ENCODE data around the gene ATF2. TPM values are rescaled to one million over a fixed set of nuclear protein-coding genes. Genes with fewer than 3 reads are reported as not detected.

The ATF2 gene
- total and polyA plus RNA-seq, 2 of the 13 experiments (the other 11 are each of a cell fraction or from before 2014, with no cell fraction given) = 91.6 to 95.1 TPM

DNA sequence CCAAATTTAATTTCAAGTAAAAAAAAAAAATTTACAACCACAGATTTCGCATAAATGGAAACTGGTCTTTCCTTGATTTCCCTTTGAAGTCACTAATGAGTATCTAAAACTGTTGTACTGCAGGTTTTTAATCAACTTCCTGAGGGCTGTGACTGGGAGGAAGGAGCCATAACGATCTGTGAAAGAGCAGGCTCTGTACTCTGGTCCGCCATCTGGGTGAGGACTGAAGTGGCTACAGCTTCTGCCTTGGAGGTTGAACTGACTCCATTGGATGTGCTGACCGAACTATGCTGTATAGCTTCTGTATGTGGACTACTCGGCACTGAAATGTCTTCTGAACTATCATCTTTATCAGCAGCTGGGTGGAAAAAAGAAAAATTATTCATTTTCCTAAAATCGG, 93.5 kb downstream of the ATF2 start:
- ATAC-seq (no peak), FAIRE-seq (no peak), DNase-seq (ENCODE audit: low spot score) (no peak)
- in situ Hi-C loops (cut with HindIII; ENCODE audit: extremely low pct_ligation_motif_present, low pct_unique_long_range_greater_than_20kb) (no loop called here), intact Hi-C loops (cut with micrococcal nuclease; ENCODE audit: unreplicated experiment) (no loop called here)
- no peak overlapping the region for H3K4me3 ChIP-seq (replicated peaks in 1 of 3; ENCODE audit: insufficient read depth in 1 of 3, low read depth in 2 of 3, low read length in 3 of 3)
- CTCF ChIA-PET (ENCODE audit: low intra/inter-chr PET ratio, low total read pairs) = no interaction called here
- no TSS peak for BruUV-seq (replicated peaks)
- WGBS (ENCODE audit: low lambda C conversion rate) = 99% methylated on average over 6 of the region's 6 CpGs
- H3K4me2 ChIP-seq (ENCODE audit: low read depth, low read length) = no peak overlapping the region
- H4K20me1 ChIP-seq (ENCODE audit: insufficient read depth, low read length) = no peaks in the 10 kb centered on the region
- no peaks in the 10 kb centered on the region for H3K9me3 ChIP-seq (ENCODE audit: low read length)
- peaks cover 10 to 55% of the 10 kb centered on the region in 2 experiments for H3K36me3 ChIP-seq (replicated peaks in 1 of 2; ENCODE audit: control insufficient read depth in 1 of 2, insufficient read depth in 2 of 2, low read length in 2 of 2)
- POLR2A ChIA-PET = interaction anchor here (1.3 kb wide), 1 partner anchor 12 kb away, joined by 3 read pairs; no protein-coding TSS in a partner anchor
- no peaks in the 10 kb centered on the region for H3K27me3 ChIP-seq (ENCODE audit: control insufficient read depth in 1 of 2, insufficient read depth in 2 of 2, low read length in 2 of 2)
- no peaks in the 10 kb centered on the region for H3K4me1 ChIP-seq (ENCODE audit: insufficient read depth, low read length)
- no peak overlapping the region for H2AFZ ChIP-seq (ENCODE audit: low read length)
- H3K27ac ChIP-seq (ENCODE audit: extremely low read length, insufficient read depth, low read length) = no peak overlapping the region
- TF ChIP-seq ZNF549 (CRISPR knock-in tag; IDR thresholded peaks at IDR 0.05) (no peak), MTF1 (CRISPR knock-in tag; IDR thresholded peaks at IDR 0.05) (no peak), MTA1 (CRISPR knock-in tag; IDR thresholded peaks at IDR 0.05; ENCODE audit: borderline replicate concordance) (no peak), ZNF678 (CRISPR knock-in tag; IDR thresholded peaks at IDR 0.05) (no peak), ZNF607 (CRISPR knock-in tag; IDR thresholded peaks at IDR 0.05; ENCODE audit: borderline replicate concordance) (no peak), GABPA (IDR thresholded peaks at IDR 0.05; ENCODE audit: low read depth, low read length) (no peak), GABPA (CRISPR knock-in tag; IDR thresholded peaks at IDR 0.05; ENCODE audit: low read depth) (no peak), MAFF (IDR thresholded peaks at IDR 0.05; ENCODE audit: low read depth, low read length) (no peak), SOX13 (IDR thresholded peaks at IDR 0.05) (no peak), SOX13 (CRISPR knock-in tag; conservative IDR thresholded peaks at IDR 0.05 in 1 of 2, IDR thresholded peaks at IDR 0.05 in 1 of 2) (no peak), SNAI1 (CRISPR knock-in tag; IDR thresholded peaks at IDR 0.05; ENCODE audit: borderline replicate concordance) (no peak), ZSCAN21 (CRISPR knock-in tag; IDR thresholded peaks at IDR 0.05; ENCODE audit: borderline replicate concordance) (no peak), SRF (IDR thresholded peaks at IDR 0.05; ENCODE audit: low read depth, low read length) (no peak), ZNF10 (CRISPR knock-in tag; IDR thresholded peaks at IDR 0.05; ENCODE audit: borderline replicate concordance, low read depth) (no peak), ZNF629 (CRISPR knock-in tag; conservative IDR thresholded peaks at IDR 0.05) (no peak), TRIM24 (CRISPR knock-in tag; IDR thresholded peaks at IDR 0.05) (no peak)
- TF ChIP-seq, protein P1, sequence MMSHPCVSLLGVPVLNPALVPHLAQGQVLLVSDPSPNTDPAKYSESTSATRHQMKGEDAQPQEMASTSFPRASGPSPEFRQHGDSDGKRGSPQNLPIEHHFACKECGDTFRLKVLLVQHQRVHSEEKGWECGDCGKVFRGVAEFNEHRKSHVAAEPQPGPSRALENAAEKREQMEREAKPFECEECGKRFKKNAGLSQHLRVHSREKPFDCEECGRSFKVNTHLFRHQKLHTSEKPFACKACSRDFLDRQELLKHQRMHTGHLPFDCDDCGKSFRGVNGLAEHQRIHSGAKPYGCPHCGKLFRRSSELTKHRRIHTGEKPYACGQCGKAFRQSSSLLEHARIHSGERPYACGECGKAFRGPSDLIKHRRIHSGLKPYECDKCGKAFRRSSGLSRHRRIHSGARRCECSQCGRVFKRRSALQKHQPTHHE (CRISPR knock-in tag; IDR thresholded peaks at IDR 0.05; ENCODE audit: borderline replicate concordance) = no peak
- TF ChIP-seq, protein P2, sequence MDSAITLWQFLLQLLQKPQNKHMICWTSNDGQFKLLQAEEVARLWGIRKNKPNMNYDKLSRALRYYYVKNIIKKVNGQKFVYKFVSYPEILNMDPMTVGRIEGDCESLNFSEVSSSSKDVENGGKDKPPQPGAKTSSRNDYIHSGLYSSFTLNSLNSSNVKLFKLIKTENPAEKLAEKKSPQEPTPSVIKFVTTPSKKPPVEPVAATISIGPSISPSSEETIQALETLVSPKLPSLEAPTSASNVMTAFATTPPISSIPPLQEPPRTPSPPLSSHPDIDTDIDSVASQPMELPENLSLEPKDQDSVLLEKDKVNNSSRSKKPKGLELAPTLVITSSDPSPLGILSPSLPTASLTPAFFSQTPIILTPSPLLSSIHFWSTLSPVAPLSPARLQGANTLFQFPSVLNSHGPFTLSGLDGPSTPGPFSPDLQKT (CRISPR knock-in tag; IDR thresholded peaks at IDR 0.05; ENCODE audit: borderline replicate concordance) = no peak
- TF ChIP-seq, protein P3, sequence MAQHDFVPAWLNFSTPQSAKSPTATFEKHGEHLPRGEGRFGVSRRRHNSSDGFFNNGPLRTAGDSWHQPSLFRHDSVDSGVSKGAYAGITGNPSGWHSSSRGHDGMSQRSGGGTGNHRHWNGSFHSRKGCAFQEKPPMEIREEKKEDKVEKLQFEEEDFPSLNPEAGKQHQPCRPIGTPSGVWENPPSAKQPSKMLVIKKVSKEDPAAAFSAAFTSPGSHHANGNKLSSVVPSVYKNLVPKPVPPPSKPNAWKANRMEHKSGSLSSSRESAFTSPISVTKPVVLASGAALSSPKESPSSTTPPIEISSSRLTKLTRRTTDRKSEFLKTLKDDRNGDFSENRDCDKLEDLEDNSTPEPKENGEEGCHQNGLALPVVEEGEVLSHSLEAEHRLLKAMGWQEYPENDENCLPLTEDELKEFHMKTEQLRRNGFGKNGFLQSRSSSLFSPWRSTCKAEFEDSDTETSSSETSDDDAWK (CRISPR knock-in tag; IDR thresholded peaks at IDR 0.05) = no peak
- no peak overlapping the region for H3K9ac ChIP-seq (ENCODE audit: insufficient read depth, low read depth, low read length)
- H3K79me2 ChIP-seq (ENCODE audit: insufficient read depth, low read length) = no peaks in the 10 kb centered on the region

Measured in HepG2 (cell line).